ENCODE measurements around the gene MACROD2. TPM values are rescaled to one million over a fixed set of nuclear protein-coding genes. Genes with fewer than 3 reads are reported as not detected.

Gene MACROD2
- total RNA-seq, 1 donor from 2014 or later: 1.6 TPM

- Histone ChIP-seq H3K27me3 (ENCODE audit: control insufficient read depth, insufficient read depth, low read length) (no peaks in the 10 kb centered on the region), H3K4me3 (ENCODE audit: low read depth, low read length) (no peak overlapping the region), H3K36me3 (ENCODE audit: control insufficient read depth, insufficient read depth, low read length) (no peaks in the 10 kb centered on the region)
- FAIRE-seq: no peak
- no peak for TF ChIP-seq CTCF (IDR thresholded peaks at IDR 0.05; ENCODE audit: insufficient read depth, low read length, severe bottlenecking)
- peak; percentile 97 for DNase-seq (ENCODE audit: low read depth)
These were observed 620.7 kb downstream of the MACROD2 start for GRCh38 chr20:14616003-14616402.

GRCh38 chr20:14617123-14617522, 621.8 kb downstream of the MACROD2 start:
- Histone ChIP-seq H3K4me3 (ENCODE audit: low read depth, low read length) (no peak overlapping the region), H3K36me3 (ENCODE audit: control insufficient read depth, insufficient read depth, low read length) (no peaks in the 10 kb centered on the region), H3K27me3 (ENCODE audit: control insufficient read depth, insufficient read depth, low read length) (no peaks in the 10 kb centered on the region)
- FAIRE-seq (no peak), DNase-seq (ENCODE audit: low read depth) (peak; percentile 74)
- no peak for TF ChIP-seq CTCF (IDR thresholded peaks at IDR 0.05; ENCODE audit: insufficient read depth, low read length, severe bottlenecking)

GRCh38 chr20:14619411-14619810, 624.1 kb downstream of the MACROD2 start:
- DNase-seq (ENCODE audit: low read depth): no peak
- no peak for TF ChIP-seq CTCF (IDR thresholded peaks at IDR 0.05; ENCODE audit: insufficient read depth, low read length, severe bottlenecking)
- Histone ChIP-seq H3K36me3 (ENCODE audit: control insufficient read depth, insufficient read depth, low read length) (no peaks in the 10 kb centered on the region), H3K4me3 (ENCODE audit: low read depth, low read length) (no peak overlapping the region), H3K27me3 (ENCODE audit: control insufficient read depth, insufficient read depth, low read length) (no peaks in the 10 kb centered on the region)
- FAIRE-seq: no peak

- Histone ChIP-seq H3K27me3 (ENCODE audit: control insufficient read depth, insufficient read depth, low read length) (no peaks in the 10 kb centered on the region), H3K4me3 (ENCODE audit: low read depth, low read length) (no peak overlapping the region), H3K36me3 (ENCODE audit: control insufficient read depth, insufficient read depth, low read length) (no peaks in the 10 kb centered on the region)
- TF ChIP-seq CTCF (IDR thresholded peaks at IDR 0.05; ENCODE audit: insufficient read depth, low read length, severe bottlenecking): peak; percentile 55
- FAIRE-seq (peak; percentile 62), DNase-seq (ENCODE audit: low read depth) (peak; percentile 91)
These were observed 627.5 kb downstream of the MACROD2 start for GRCh38 chr20:14622796-14623195.

GRCh38 chr20:14631011-14631410, 635.7 kb downstream of the MACROD2 start:
- FAIRE-seq: no peak
- no peak for DNase-seq (ENCODE audit: low read depth)
- Histone ChIP-seq H3K4me3 (ENCODE audit: low read depth, low read length) (no peak overlapping the region), H3K27me3 (ENCODE audit: control insufficient read depth, insufficient read depth, low read length) (no peaks in the 10 kb centered on the region), H3K36me3 (ENCODE audit: control insufficient read depth, insufficient read depth, low read length) (no peaks in the 10 kb centered on the region)
- no peak for TF ChIP-seq CTCF (IDR thresholded peaks at IDR 0.05; ENCODE audit: insufficient read depth, low read length, severe bottlenecking)

GRCh38 chr20:14632906-14633305, 637.6 kb downstream of the MACROD2 start:
- no peak for FAIRE-seq
- Histone ChIP-seq H3K36me3 (ENCODE audit: control insufficient read depth, insufficient read depth, low read length) (no peaks in the 10 kb centered on the region), H3K27me3 (ENCODE audit: control insufficient read depth, insufficient read depth, low read length) (no peaks in the 10 kb centered on the region), H3K4me3 (ENCODE audit: low read depth, low read length) (no peak overlapping the region)
- TF ChIP-seq CTCF (IDR thresholded peaks at IDR 0.05; ENCODE audit: insufficient read depth, low read length, severe bottlenecking): no peak
- no peak for DNase-seq (ENCODE audit: low read depth)

All from bronchial epithelial cell (primary cell).